Measurements from ENCODE around the gene PRKG2.

DNA sequence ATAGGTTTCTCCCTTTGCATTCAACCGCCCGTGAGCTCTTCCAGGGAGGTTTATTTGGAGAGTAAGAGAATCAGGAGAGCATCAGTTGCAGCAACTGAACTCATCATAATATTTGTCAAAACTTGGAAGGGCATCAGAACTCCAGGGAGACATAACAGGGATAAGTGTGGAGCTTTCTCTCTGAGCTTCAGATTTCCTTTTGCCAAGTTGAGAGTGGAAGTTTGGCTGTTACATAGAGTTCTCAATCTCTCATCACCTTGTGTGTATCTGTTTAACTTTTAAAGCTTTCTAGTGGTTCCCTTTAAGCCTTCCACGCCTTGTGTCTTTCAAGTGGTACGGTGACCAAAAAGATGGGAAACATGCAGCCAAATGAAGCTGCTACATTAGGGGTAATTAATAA, 165.7 kb downstream of the PRKG2 start:
- TF ChIP-seq, protein P1, sequence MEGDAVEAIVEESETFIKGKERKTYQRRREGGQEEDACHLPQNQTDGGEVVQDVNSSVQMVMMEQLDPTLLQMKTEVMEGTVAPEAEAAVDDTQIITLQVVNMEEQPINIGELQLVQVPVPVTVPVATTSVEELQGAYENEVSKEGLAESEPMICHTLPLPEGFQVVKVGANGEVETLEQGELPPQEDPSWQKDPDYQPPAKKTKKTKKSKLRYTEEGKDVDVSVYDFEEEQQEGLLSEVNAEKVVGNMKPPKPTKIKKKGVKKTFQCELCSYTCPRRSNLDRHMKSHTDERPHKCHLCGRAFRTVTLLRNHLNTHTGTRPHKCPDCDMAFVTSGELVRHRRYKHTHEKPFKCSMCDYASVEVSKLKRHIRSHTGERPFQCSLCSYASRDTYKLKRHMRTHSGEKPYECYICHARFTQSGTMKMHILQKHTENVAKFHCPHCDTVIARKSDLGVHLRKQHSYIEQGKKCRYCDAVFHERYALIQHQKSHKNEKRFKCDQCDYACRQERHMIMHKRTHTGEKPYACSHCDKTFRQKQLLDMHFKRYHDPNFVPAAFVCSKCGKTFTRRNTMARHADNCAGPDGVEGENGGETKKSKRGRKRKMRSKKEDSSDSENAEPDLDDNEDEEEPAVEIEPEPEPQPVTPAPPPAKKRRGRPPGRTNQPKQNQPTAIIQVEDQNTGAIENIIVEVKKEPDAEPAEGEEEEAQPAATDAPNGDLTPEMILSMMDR (IDR thresholded peaks at IDR 0.05): no peak
- TF ChIP-seq POLR2A (IDR thresholded peaks at IDR 0.05; ENCODE audit: low read depth) (no peak), POLR2AphosphoS5 (IDR thresholded peaks at IDR 0.05) (peak; percentile 13 to 23)
